ENCODE results near the gene ID1. TPM values are rescaled to one million over a fixed set of nuclear protein-coding genes. Genes with fewer than 3 reads are reported as not detected.
A peak's percentile ranks its signal among the peaks of the same experiment; 100 is the strongest.

ID1 gene
- total and polyA plus RNA-seq, 10 donors = 47.6 to 222 (median 123) TPM

- no peak overlapping the region for H3K4me3 ChIP-seq
- H3K27ac ChIP-seq = peak overlapping the region in 4 of 8 donors; percentile 6 to 69 (median 61)
- no peaks in the 10 kb centered on the region for H3K9me3 ChIP-seq
- peaks cover 0 to 6% (median 0%) of the 10 kb centered on the region in 7 donors for H3K27me3 ChIP-seq (replicated peaks in 1 of 7)
- H3K36me3 ChIP-seq = no peaks in the 10 kb centered on the region
- H3K4me1 ChIP-seq = peaks cover 0 to 20% (median 3%) of the 10 kb centered on the region in 6 donors
- no peak for TF ChIP-seq POLR2AphosphoS5 (IDR thresholded peaks at IDR 0.05)
- TF ChIP-seq, protein P1, sequence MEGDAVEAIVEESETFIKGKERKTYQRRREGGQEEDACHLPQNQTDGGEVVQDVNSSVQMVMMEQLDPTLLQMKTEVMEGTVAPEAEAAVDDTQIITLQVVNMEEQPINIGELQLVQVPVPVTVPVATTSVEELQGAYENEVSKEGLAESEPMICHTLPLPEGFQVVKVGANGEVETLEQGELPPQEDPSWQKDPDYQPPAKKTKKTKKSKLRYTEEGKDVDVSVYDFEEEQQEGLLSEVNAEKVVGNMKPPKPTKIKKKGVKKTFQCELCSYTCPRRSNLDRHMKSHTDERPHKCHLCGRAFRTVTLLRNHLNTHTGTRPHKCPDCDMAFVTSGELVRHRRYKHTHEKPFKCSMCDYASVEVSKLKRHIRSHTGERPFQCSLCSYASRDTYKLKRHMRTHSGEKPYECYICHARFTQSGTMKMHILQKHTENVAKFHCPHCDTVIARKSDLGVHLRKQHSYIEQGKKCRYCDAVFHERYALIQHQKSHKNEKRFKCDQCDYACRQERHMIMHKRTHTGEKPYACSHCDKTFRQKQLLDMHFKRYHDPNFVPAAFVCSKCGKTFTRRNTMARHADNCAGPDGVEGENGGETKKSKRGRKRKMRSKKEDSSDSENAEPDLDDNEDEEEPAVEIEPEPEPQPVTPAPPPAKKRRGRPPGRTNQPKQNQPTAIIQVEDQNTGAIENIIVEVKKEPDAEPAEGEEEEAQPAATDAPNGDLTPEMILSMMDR (IDR thresholded peaks at IDR 0.05 in 8 of 11, conservative IDR thresholded peaks at IDR 0.05 in 3 of 11) = no peak
- TF ChIP-seq POLR2A (IDR thresholded peaks at IDR 0.05) = no peak
- DNase-seq = no peak
- intact Hi-C loops (cut with DNase I; ENCODE audit: low total_unique reads) = no loop called here
- 90 to 94% (median 92%) methylated on average over 34 to 40 of the region's 40 CpGs for WGBS, 5 donors
These were observed 27.7 kb downstream of the ID1 start for GRCh38 chr20:31632548-31633338.

GRCh38 chr20:31633339-31633914, 28.3 kb downstream of the ID1 start:
- peak overlapping the region in 4 of 8 donors; percentile 6 to 69 (median 61) for H3K27ac ChIP-seq
- peaks cover 0 to 20% (median 3%) of the 10 kb centered on the region in 6 donors for H3K4me1 ChIP-seq
- WGBS, 5 donors = 66 to 85% (median 77%) methylated on average over 11 to 14 of the region's 14 CpGs
- H3K36me3 ChIP-seq = no peaks in the 10 kb centered on the region
- peak; percentile 80 for DNase-seq
- peak; percentile 19 to 66 (median 63) for TF ChIP-seq POLR2AphosphoS5 (IDR thresholded peaks at IDR 0.05)
- TF ChIP-seq POLR2A (IDR thresholded peaks at IDR 0.05) = no peak
- H3K4me3 ChIP-seq = no peak overlapping the region
- no peaks in the 10 kb centered on the region for H3K9me3 ChIP-seq
- H3K27me3 ChIP-seq (replicated peaks in 1 of 7) = peaks cover 0 to 10% (median 0%) of the 10 kb centered on the region in 7 donors
- intact Hi-C loops (cut with DNase I; ENCODE audit: low total_unique reads) = no loop called here

- DNase-seq = no peak
- H3K4me3 ChIP-seq = peak within 1 kb of the TSS in 1 of 8 donors; percentile 5
- H3K4me1 ChIP-seq = peaks cover 0 to 20% (median 4%) of the 10 kb centered on the region in 6 donors
- TF ChIP-seq, protein P1 (IDR thresholded peaks at IDR 0.05 in 8 of 11, conservative IDR thresholded peaks at IDR 0.05 in 3 of 11) = no peak
- no peak for TF ChIP-seq POLR2AphosphoS5 (IDR thresholded peaks at IDR 0.05)
- no peak for TF ChIP-seq POLR2A (IDR thresholded peaks at IDR 0.05)
- intact Hi-C loops (cut with DNase I; ENCODE audit: low total_unique reads) = no loop called here
- peaks cover 0 to 13% (median 0%) of the 10 kb centered on the region in 7 donors for H3K27me3 ChIP-seq (replicated peaks in 1 of 7)
- no peak within 1 kb of the TSS for H3K27ac ChIP-seq
- 56 to 76% (median 68%) methylated on average over 12 to 34 of the region's 34 CpGs for WGBS, 5 donors
- no peaks in the 10 kb centered on the region for H3K36me3 ChIP-seq
- no peaks in the 10 kb centered on the region for H3K9me3 ChIP-seq
These were observed 32.6 kb downstream of the ID1 start, which contains the start of gene COX4I2 for GRCh38 chr20:31637660-31638059. COX4I2 (plus strand) TSS chr20:31637912; CDS start chr20:31639018, 1,106 bp downstream.

GRCh38 chr20:31638317-31638716, 33.2 kb downstream of the ID1 start:
- WGBS, 5 donors = 83 to 94% (median 90%) methylated on average over 3 to 4 of the region's 4 CpGs
- H3K27ac ChIP-seq = no peak overlapping the region
- TF ChIP-seq, protein P1 (IDR thresholded peaks at IDR 0.05 in 8 of 11, conservative IDR thresholded peaks at IDR 0.05 in 3 of 11) = no peak
- no peak for TF ChIP-seq POLR2A (IDR thresholded peaks at IDR 0.05)
- TF ChIP-seq POLR2AphosphoS5 (IDR thresholded peaks at IDR 0.05) = no peak
- peaks cover 0 to 21% (median 1%) of the 10 kb centered on the region in 6 donors for H3K4me1 ChIP-seq
- no peaks in the 10 kb centered on the region for H3K9me3 ChIP-seq
- no peaks in the 10 kb centered on the region for H3K36me3 ChIP-seq
- no peak for DNase-seq
- no peak overlapping the region for H3K4me3 ChIP-seq
- intact Hi-C loops (cut with DNase I; ENCODE audit: low total_unique reads) = no loop called here
- peaks cover 0 to 13% (median 0%) of the 10 kb centered on the region in 7 donors for H3K27me3 ChIP-seq (replicated peaks in 1 of 7)
